Panc1 (cell line): ENCODE measurements around the gene P2RX1. TPM values are rescaled to one million over a fixed set of nuclear protein-coding genes. Genes with fewer than 3 reads are reported as not detected.
A peak's percentile ranks its signal among the peaks of the same experiment; 100 is the strongest.

Source experiments
- ATAC-seq: fragments of 200-7000 bp; cut with Tn5 transposase; 2 replicates; pipeline ENCODE4 v1.9.1; 2020; ENCODE audit warnings: mild to moderate bottlenecking, moderate library complexity
- BruUV-seq: library from RNA; stranded (reverse); fragments of 400-500 nt; replicated peaks from 2 replicates; lab custom pipeline; 2021; lab: Mats Ljungman, UMichigan
- CTCF ChIA-PET: fragments of 300-600 bp; sonication (Branson Sonifier 250); formaldehyde crosslinking; loops from one replicate; lab custom pipeline; 2022; ENCODE audit warnings: antibody characterized with exemption; lab: Charles Lee
- POLR2A ChIA-PET: fragments of 300-600 bp; sonication (Branson Sonifier 250); formaldehyde crosslinking; loops from one replicate; lab custom pipeline; 2022; ENCODE audit warnings: antibody characterized with exemption; lab: Charles Lee
- DNase-seq: peaks from one replicate; pipeline ENCODE4 v3.0.0-alpha.2; 2010; ENCODE audit warnings: low read depth, low spot score
- H3K27ac ChIP-seq: 2 replicates; pipeline ENCODE4 v1.5.1; 2011; ENCODE audit warnings: mild to moderate bottlenecking, low read length, inconsistent platforms
- H3K27me3 ChIP-seq: fragments of 200-500 bp; sonication (Bioruptor generic); 2 replicates; pipeline ENCODE4 v1.6.0; 2014; ENCODE audit warnings: low read length, inconsistent platforms; ENCODE audit not compliant: control insufficient read depth, insufficient read depth
- H3K36me3 ChIP-seq: fragments of 200-500 bp; sonication (Bioruptor generic); 2 replicates; pipeline ENCODE4 v1.5.1; 2014; ENCODE audit warnings: inconsistent platforms, mild to moderate bottlenecking, low read length, moderate library complexity; ENCODE audit not compliant: control insufficient read depth, insufficient read depth
- H3K4me1 ChIP-seq: 2 replicates; pipeline ENCODE4 v1.5.1; 2011; ENCODE audit warnings: inconsistent platforms, mild to moderate bottlenecking, low read length, moderate library complexity; ENCODE audit not compliant: control insufficient read depth, insufficient read depth
- H3K4me3 ChIP-seq, 2 experiments: 2 replicates each; pipeline ENCODE4 v1.5.1; 2011 to 2012; ENCODE audit warnings: low read depth in 2 of 2, low read length in 2 of 2, mild to moderate bottlenecking in 2 of 2, inconsistent platforms in 1 of 2, moderate library complexity in 1 of 2
- H3K9me3 ChIP-seq: fragments of 200-500 bp; sonication (Bioruptor generic); 2 replicates; pipeline ENCODE4 v1.5.1; 2014; ENCODE audit warnings: low read depth, mild to moderate bottlenecking, inconsistent platforms, low read length, moderate library complexity; ENCODE audit not compliant: control insufficient read depth, insufficient read depth
- CTCF ChIP-seq: fragments of 450-650 bp; IDR thresholded peaks from 2 replicates; pipeline ENCODE4 v1.5.1; 2017; ENCODE audit warnings: mild to moderate bottlenecking
- POLR2AphosphoS5 ChIP-seq: IDR thresholded peaks from 2 replicates; pipeline ENCODE4 v1.6.1; 2012; ENCODE audit warnings: mild to moderate bottlenecking, low read depth, low read length, moderate library complexity
- REST ChIP-seq, 2 experiments: IDR thresholded peaks; 2 replicates each; pipeline ENCODE4 v1.6.1; 2011 to 2012; ENCODE audit warnings: low read depth in 2 of 2, control low read depth in 1 of 2, low read length in 1 of 2, mild to moderate bottlenecking in 1 of 2, moderate library complexity in 1 of 2; ENCODE audit not compliant: insufficient read depth in 1 of 2
- SIN3A ChIP-seq: IDR thresholded peaks from 2 replicates; pipeline ENCODE4 v1.6.1; 2012; ENCODE audit warnings: low read depth, mild to moderate bottlenecking, low read length, moderate library complexity, borderline replicate concordance; ENCODE audit not compliant: insufficient read depth
- TCF7L2 ChIP-seq: IDR thresholded peaks from 2 replicates; pipeline ENCODE4 v1.6.1; 2011; ENCODE audit warnings: mild to moderate bottlenecking, low read depth, low read length, inconsistent platforms
- in situ Hi-C: cut with HindIII; loops from 2 replicates; pipeline ENCODE4 v1.10.0; 2016; ENCODE audit warnings: low sequenced_read_pairs, low pct_unique_long_range_greater_than_20kb
- intact Hi-C: fragments of 100-400 bp; cut with micrococcal nuclease; formaldehyde crosslinking; loops from one replicate; pipeline ENCODE4 v1.10.0; 2022; ENCODE audit not compliant: unreplicated experiment
- total RNA-seq: library from RNA; stranded (reverse); gene quantifications from one replicate; pipeline ENCODE4 v1.2.1, GENCODE V29; 2021; ENCODE audit not compliant: unreplicated experiment

P2RX1 gene
- total RNA-seq, 1 experiment from 2014 or later = not detected

- ChIA-PET CTCF (interaction anchor here (0.5 to 1.0 kb wide), 2 partner anchors 20 to 214 kb away, joined by 5 to 7 read pairs; no protein-coding TSS in a partner anchor), POLR2A (no interaction called here)
- DNase-seq = no peak
- in situ Hi-C loops (no loop called here), intact Hi-C loops (no loop called here)
- no peak overlapping the region for H3K27ac ChIP-seq
- H3K4me1 ChIP-seq = peaks cover 31% of the 10 kb centered on the region
- TF ChIP-seq TCF7L2 (no peak), CTCF (no peak), POLR2AphosphoS5 (no peak), REST (IDR thresholded peaks at IDR 0.05; ENCODE audit: insufficient read depth in 1 of 2, low read depth in 2 of 2, low read length in 1 of 2) (no peak), SIN3A (no peak)
- no TSS peak for BruUV-seq
- no peak for ATAC-seq
- H3K4me3 ChIP-seq = no peak overlapping the region
- H3K36me3 ChIP-seq = no peaks in the 10 kb centered on the region; the same call in 1 of the 2 replicates
- H3K9me3 ChIP-seq = no peaks in the 10 kb centered on the region
- H3K27me3 ChIP-seq = no peaks in the 10 kb centered on the region
These were observed 22.1 kb downstream of the P2RX1 start for GRCh38 chr17:3894188-3894587.

GRCh38 chr17:3893720-3894116 is 22.5 kb downstream of the P2RX1 start:
- H3K4me3 ChIP-seq = no peak overlapping the region; a peak in 1 of 4 replicates
- no peak for DNase-seq
- POLR2A ChIA-PET = no interaction called here
- intact Hi-C loops (no loop called here), in situ Hi-C loops (no loop called here)
- no peak for ATAC-seq
- BruUV-seq = no TSS peak
- peak overlapping the region; percentile 68 for H3K27ac ChIP-seq
- TF ChIP-seq SIN3A (no peak), CTCF (no peak), POLR2AphosphoS5 (no peak), REST (IDR thresholded peaks at IDR 0.05; ENCODE audit: insufficient read depth in 1 of 2, low read depth in 2 of 2, low read length in 1 of 2) (no peak), TCF7L2 (no peak)
- no peaks in the 10 kb centered on the region; the same call in 1 of the 2 replicates for H3K36me3 ChIP-seq
- CTCF ChIA-PET = interaction anchor here (0.7 kb wide), 1 partner anchor 155 kb away, joined by 8 read pairs; no protein-coding TSS in a partner anchor
- no peaks in the 10 kb centered on the region for H3K27me3 ChIP-seq
- peaks cover 36% of the 10 kb centered on the region for H3K4me1 ChIP-seq
- no peaks in the 10 kb centered on the region for H3K9me3 ChIP-seq
